Breast epithelium (tissue), 4 donors: Measurements from ENCODE around the gene EIF4G1. TPM values are rescaled to one million over a fixed set of nuclear protein-coding genes. Genes with fewer than 3 reads are reported as not detected.

Experiments
- DNase-seq, 2 donors: peaks; one replicate each; pipeline ENCODE4 v3.0.0-alpha.2; 2019; ENCODE audit warnings: low spot score in 2 of 2
- H3K27ac ChIP-seq, 2 donors: fragments of 200-600 bp; sonication (generic) in 1 of 2; one replicate each; pipeline ENCODE4 v1.5.1; 2016 to 2019; ENCODE audit warnings: mild to moderate bottlenecking in 1 of 2
- H3K27me3 ChIP-seq, 2 donors: fragments of 200-600 bp; sonication (generic) in 1 of 2; one replicate each; pipeline versions ENCODE4 v1.5.1 to v1.6.0; 2017 to 2019; ENCODE audit warnings: control low read depth in 1 of 2, mild to moderate bottlenecking in 1 of 2
- H3K36me3 ChIP-seq: fragments of 200-600 bp; one replicate; pipeline ENCODE4 v1.5.1; 2019
- H3K4me1 ChIP-seq, 2 donors: fragments of 200-600 bp; sonication (generic); one replicate each; pipeline ENCODE4 v1.5.1; 2016 to 2019; ENCODE audit warnings: control low read depth in 1 of 2
- H3K4me3 ChIP-seq, 3 donors: fragments of 200-600 bp; sonication (generic); 1 replicate in 2 of 3; 2 replicates in 1 of 3; pipeline ENCODE4 v1.5.1; 2016 to 2019; ENCODE audit warnings: mild to moderate bottlenecking in 3 of 3, moderate library complexity in 2 of 3
- H3K9me3 ChIP-seq, 2 donors: fragments of 200-600 bp; sonication (generic) in 1 of 2; one replicate each; pipeline ENCODE4 v1.5.1; 2016 to 2019; ENCODE audit warnings: control low read depth in 1 of 2
- CTCF ChIP-seq, 3 donors: fragments of 450-650 bp; IDR thresholded peaks; one replicate each; pipeline ENCODE4 v1.5.1; 2016 to 2017; ENCODE audit warnings: antibody characterized with exemption in 3 of 3, mild to moderate bottlenecking in 3 of 3, moderate library complexity in 3 of 3
- POLR2A ChIP-seq: fragments of 450-650 bp; IDR thresholded peaks from one replicate; pipeline ENCODE4 v1.6.1; 2016; ENCODE audit warnings: antibody characterized with exemption, mild to moderate bottlenecking, moderate library complexity
- POLR2AphosphoS5 ChIP-seq, 3 donors: sonication (generic); formaldehyde crosslinking; IDR thresholded peaks; one replicate each; pipeline ENCODE4 v1.6.1; 2017; ENCODE audit warnings: antibody characterized with exemption in 3 of 3
- intact Hi-C: fragments of 100-400 bp; cut with DNase I; formaldehyde crosslinking; loops from one replicate; pipeline ENCODE4 v1.15.1; 2023; ENCODE audit warnings: low total_unique reads
- total RNA-seq, 3 donors: library from RNA; depleted of rRNA; stranded (reverse); fragments of >200 nt; gene quantifications; one replicate each; pipeline ENCODE4 v1.1.0, GENCODE V29; 2016

EIF4G1 gene
- total RNA-seq, 3 donors from 2014 or later = 168 to 202 (median 196) TPM

- Histone ChIP-seq H3K27me3 (no peaks in the 10 kb centered on the region), H3K27ac (peak overlapping the region; percentile 95 to 99), H3K36me3 (no peaks in the 10 kb centered on the region), H3K4me3 (peak overlapping the region; percentile 63 to 86 (median 64)), H3K4me1 (peaks cover 11 to 36% of the 10 kb centered on the region in 2 donors), H3K9me3 (no peaks in the 10 kb centered on the region)
- DNase-seq = no peak
- intact Hi-C loops = loop anchor here (10.0 kb wide), 1 partner anchor 1521 kb away; the partner anchor contains the start of gene ATP11B
- TF ChIP-seq POLR2AphosphoS5 (IDR thresholded peaks at IDR 0.05) (no peak), CTCF (IDR thresholded peaks at IDR 0.05) (no peak), POLR2A (no peak)
Observed at GRCh38 chr3:184315543-184315867, 1.1 kb downstream of the EIF4G1 start.

- no peaks in the 10 kb centered on the region for H3K36me3 ChIP-seq
- H3K9me3 ChIP-seq = no peaks in the 10 kb centered on the region
- H3K27me3 ChIP-seq = no peaks in the 10 kb centered on the region
- H3K4me3 ChIP-seq = peak overlapping the region; percentile 63 to 86 (median 64)
- peaks cover 11 to 37% of the 10 kb centered on the region in 2 donors for H3K4me1 ChIP-seq
- DNase-seq = no peak
- intact Hi-C loops = loop anchor here (10.0 kb wide), 1 partner anchor 1521 kb away; the partner anchor contains the start of gene ATP11B
- peak overlapping the region; percentile 95 to 99 for H3K27ac ChIP-seq
- no peak for TF ChIP-seq POLR2AphosphoS5 (IDR thresholded peaks at IDR 0.05)
- no peak for TF ChIP-seq CTCF (IDR thresholded peaks at IDR 0.05)
- TF ChIP-seq POLR2A = no peak
Observed at GRCh38 chr3:184315871-184316661, 1.7 kb downstream of the EIF4G1 start.

GRCh38 chr3:184316792-184317191, 2.4 kb downstream of the EIF4G1 start:
- H3K4me3 ChIP-seq = peak overlapping the region in 2 of 3 donors; percentile 64 to 86
- H3K36me3 ChIP-seq = no peaks in the 10 kb centered on the region
- H3K4me1 ChIP-seq = peaks cover 11 to 37% of the 10 kb centered on the region in 2 donors
- peak overlapping the region; percentile 95 to 99 for H3K27ac ChIP-seq
- no peak for DNase-seq
- TF ChIP-seq POLR2AphosphoS5 (IDR thresholded peaks at IDR 0.05) (no peak), POLR2A (no peak), CTCF (IDR thresholded peaks at IDR 0.05) (no peak)
- no peaks in the 10 kb centered on the region for H3K9me3 ChIP-seq
- H3K27me3 ChIP-seq = no peaks in the 10 kb centered on the region
- intact Hi-C loops = loop anchor here (10.0 kb wide), 1 partner anchor 1522 kb away; the partner anchor contains the start of gene ATP11B

- DNase-seq = no peak
- Histone ChIP-seq H3K9me3 (no peaks in the 10 kb centered on the region), H3K27ac (peak overlapping the region; percentile 92 to 99), H3K27me3 (no peaks in the 10 kb centered on the region), H3K4me3 (peak overlapping the region in 1 of 3 donors; percentile 86), H3K36me3 (no peaks in the 10 kb centered on the region), H3K4me1 (peaks cover 11 to 37% of the 10 kb centered on the region in 2 donors)
- TF ChIP-seq POLR2AphosphoS5 (IDR thresholded peaks at IDR 0.05) = no peak
- TF ChIP-seq POLR2A = no peak
- no peak for TF ChIP-seq CTCF (IDR thresholded peaks at IDR 0.05)
- intact Hi-C loops = loop anchor here (10.0 kb wide), 1 partner anchor 1522 kb away; the partner anchor contains the start of gene ATP11B
Observed at GRCh38 chr3:184317201-184317600, 2.8 kb downstream of the EIF4G1 start.

- TF ChIP-seq POLR2AphosphoS5 (IDR thresholded peaks at IDR 0.05) (peak in 2 of 3 donors; percentile 41 to 45), POLR2A (no peak)
- peak; percentile 96 to 97 for DNase-seq
- no peaks in the 10 kb centered on the region for H3K27me3 ChIP-seq
- intact Hi-C loops = no loop called here
- H3K9me3 ChIP-seq = no peaks in the 10 kb centered on the region
- peaks cover 18% of the 10 kb centered on the region for H3K36me3 ChIP-seq
- H3K27ac ChIP-seq = peak overlapping the region; percentile 92 to 96
- H3K4me3 ChIP-seq = peak overlapping the region in 2 of 3 donors; percentile 22 to 60
- H3K4me1 ChIP-seq = peaks cover 11 to 37% of the 10 kb centered on the region in 2 donors
Observed at GRCh38 chr3:184320104-184320445, 5.7 kb downstream of the EIF4G1 start.
